ENCODE measurements around the gene BMPR1B.

The BMPR1B gene

GRCh38 chr4:94757192-94758140 lies at the start of gene BMPR1B:
TSS of gene BMPR1B (plus strand) at chr4:94757955. CDS start at chr4:95104425, 346,470 bp downstream.
- Histone ChIP-seq H3K4me3 (ENCODE audit: low read depth, low read length) (peak within 1 kb of the TSS; percentile 63), H3K27ac (no peak within 1 kb of the TSS), H3K36me3 (replicated peaks) (no peaks in the 10 kb centered on the region), H3K27me3 (replicated peaks) (no peaks in the 10 kb centered on the region)
- TF ChIP-seq, protein P1, sequence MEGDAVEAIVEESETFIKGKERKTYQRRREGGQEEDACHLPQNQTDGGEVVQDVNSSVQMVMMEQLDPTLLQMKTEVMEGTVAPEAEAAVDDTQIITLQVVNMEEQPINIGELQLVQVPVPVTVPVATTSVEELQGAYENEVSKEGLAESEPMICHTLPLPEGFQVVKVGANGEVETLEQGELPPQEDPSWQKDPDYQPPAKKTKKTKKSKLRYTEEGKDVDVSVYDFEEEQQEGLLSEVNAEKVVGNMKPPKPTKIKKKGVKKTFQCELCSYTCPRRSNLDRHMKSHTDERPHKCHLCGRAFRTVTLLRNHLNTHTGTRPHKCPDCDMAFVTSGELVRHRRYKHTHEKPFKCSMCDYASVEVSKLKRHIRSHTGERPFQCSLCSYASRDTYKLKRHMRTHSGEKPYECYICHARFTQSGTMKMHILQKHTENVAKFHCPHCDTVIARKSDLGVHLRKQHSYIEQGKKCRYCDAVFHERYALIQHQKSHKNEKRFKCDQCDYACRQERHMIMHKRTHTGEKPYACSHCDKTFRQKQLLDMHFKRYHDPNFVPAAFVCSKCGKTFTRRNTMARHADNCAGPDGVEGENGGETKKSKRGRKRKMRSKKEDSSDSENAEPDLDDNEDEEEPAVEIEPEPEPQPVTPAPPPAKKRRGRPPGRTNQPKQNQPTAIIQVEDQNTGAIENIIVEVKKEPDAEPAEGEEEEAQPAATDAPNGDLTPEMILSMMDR (IDR thresholded peaks at IDR 0.05; ENCODE audit: low read depth, low read length, missing control alignments) = peak; percentile 37
- in situ Hi-C loops (cut with HindIII; ENCODE audit: low pct_ligation_motif_present, low sequenced_read_pairs) = no loop called here
- peak; percentile 46 for DNase-seq

DNA sequence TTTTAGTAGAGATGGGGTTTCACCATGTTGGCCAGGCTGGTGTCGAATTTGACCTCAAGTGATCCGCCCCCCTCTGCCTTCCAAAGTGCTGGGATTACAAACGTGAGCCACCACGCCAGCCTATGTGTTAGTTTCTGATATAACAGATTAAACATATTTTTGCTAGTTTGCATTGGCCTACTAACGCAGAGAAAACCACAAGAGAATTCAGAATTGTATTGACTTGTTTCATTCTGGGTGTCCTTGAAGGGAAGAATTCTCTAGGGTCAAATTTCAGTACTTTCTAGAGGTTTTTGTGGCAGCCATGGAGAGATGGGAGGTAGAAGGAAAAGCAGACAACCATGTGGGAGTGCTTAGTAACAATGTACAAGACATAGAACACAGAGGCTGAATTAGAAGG lies 46.1 kb upstream of the BMPR1B start:
- Histone ChIP-seq H3K4me3 (ENCODE audit: low read depth, low read length) (no peak overlapping the region), H3K36me3 (replicated peaks) (no peaks in the 10 kb centered on the region), H3K27me3 (replicated peaks) (no peaks in the 10 kb centered on the region), H3K27ac (no peak overlapping the region)
- in situ Hi-C loops (cut with HindIII; ENCODE audit: low pct_ligation_motif_present, low sequenced_read_pairs) = no loop called here
- no peak for DNase-seq
- TF ChIP-seq, protein P1 (IDR thresholded peaks at IDR 0.05; ENCODE audit: low read depth, low read length, missing control alignments) = no peak

DNA sequence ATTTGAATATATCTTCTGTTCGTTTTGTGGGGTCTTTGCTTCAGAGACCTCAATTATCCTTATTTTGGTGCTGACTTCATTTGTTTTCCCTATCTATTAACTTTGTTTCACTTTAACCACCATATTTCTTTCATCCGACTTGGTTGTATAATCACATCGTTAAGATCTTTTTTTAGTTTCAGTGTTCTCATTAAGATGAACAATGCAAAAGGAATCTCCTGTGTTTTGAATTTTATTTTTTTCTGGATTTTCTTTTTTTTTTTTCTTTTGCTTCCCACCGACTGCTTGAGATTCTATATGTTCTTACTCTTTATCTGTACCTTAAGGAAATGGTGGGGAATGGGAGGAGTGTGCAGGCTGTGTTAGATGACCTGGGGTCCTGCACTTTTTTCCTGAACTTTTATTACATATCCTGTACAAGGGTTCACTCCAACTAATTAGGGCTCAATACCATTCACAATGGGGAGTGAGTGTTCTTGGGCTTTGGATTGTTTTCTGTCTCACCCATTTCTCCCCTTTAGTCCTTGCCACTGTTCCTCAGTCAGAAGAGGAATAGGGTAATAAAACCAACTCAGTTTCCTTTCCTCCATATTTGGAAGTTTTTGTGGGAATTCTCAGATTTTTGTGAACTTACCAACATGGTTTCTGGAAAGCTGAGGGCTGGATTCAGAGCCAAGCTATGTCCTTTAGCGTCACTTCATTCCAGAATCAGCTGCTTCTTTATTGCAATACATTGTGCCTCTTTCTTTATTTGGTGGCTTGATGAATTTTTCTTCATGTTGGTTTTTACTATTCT lies 43.2 kb upstream of the BMPR1B start:
- DNase-seq = peak; percentile 39
- in situ Hi-C loops (cut with HindIII; ENCODE audit: low pct_ligation_motif_present, low sequenced_read_pairs) = no loop called here
- Histone ChIP-seq H3K4me3 (ENCODE audit: low read depth, low read length) (no peak overlapping the region), H3K27ac (peak overlapping the region; percentile 68), H3K27me3 (replicated peaks) (no peaks in the 10 kb centered on the region), H3K36me3 (replicated peaks) (no peaks in the 10 kb centered on the region)
- TF ChIP-seq, protein P1 (IDR thresholded peaks at IDR 0.05; ENCODE audit: low read depth, low read length, missing control alignments) = no peak

DNA sequence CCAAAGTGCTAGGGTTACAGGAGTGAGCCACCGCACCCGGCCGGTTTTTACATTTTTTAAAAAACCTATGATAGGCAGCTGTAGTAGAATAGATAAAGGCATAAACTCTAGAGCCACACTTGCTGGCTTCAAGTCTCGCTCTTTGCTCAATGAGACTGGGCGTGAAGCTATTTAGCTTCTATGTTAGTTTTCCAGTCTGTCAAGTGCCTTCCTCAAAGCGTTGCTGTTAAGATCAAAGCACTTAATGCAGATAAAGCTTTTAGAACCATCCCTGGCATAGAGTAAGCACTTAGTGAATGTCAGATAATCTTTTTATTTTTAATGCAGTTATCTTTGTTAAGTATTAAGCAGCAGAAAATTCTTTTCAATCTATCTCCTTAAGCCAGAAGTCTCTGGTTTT lies 42.0 kb upstream of the BMPR1B start:
- in situ Hi-C loops (cut with HindIII; ENCODE audit: low pct_ligation_motif_present, low sequenced_read_pairs) = no loop called here
- TF ChIP-seq, protein P1 (IDR thresholded peaks at IDR 0.05; ENCODE audit: low read depth, low read length, missing control alignments) = no peak
- no peaks in the 10 kb centered on the region for H3K27me3 ChIP-seq (replicated peaks)

GRCh38 chr4:94721310-94721709 lies 36.4 kb upstream of the BMPR1B start:
- in situ Hi-C loops (cut with HindIII; ENCODE audit: low pct_ligation_motif_present, low sequenced_read_pairs) = no loop called here
- H3K36me3 ChIP-seq (replicated peaks) = no peaks in the 10 kb centered on the region
- TF ChIP-seq, protein P1 (IDR thresholded peaks at IDR 0.05; ENCODE audit: low read depth, low read length, missing control alignments) = no peak
- no peak overlapping the region for H3K4me3 ChIP-seq (ENCODE audit: low read depth, low read length)
- no peaks in the 10 kb centered on the region for H3K27me3 ChIP-seq (replicated peaks)
- no peak overlapping the region for H3K27ac ChIP-seq
- no peak for DNase-seq

More for the DNA sequence above, 42.0 kb upstream of the BMPR1B start:
- DNase-seq = no peak
- H3K4me3 ChIP-seq (ENCODE audit: low read depth, low read length) = no peak overlapping the region
- no peak overlapping the region for H3K27ac ChIP-seq
- H3K36me3 ChIP-seq (replicated peaks) = no peaks in the 10 kb centered on the region

All from brain microvascular endothelial cell (primary cell).